Measurements from ENCODE around the gene CDK12. TPM values are rescaled to one million over a fixed set of nuclear protein-coding genes. Genes with fewer than 3 reads are reported as not detected.

CDK12 gene
- total and polyA plus RNA-seq, 3 experiments from 2014 or later, result 5.6 to 91.8 (median 86.9) TPM

- Histone ChIP-seq H3K27me3 (ENCODE audit: insufficient read depth, low read length, poor library complexity, severe bottlenecking) (no peaks in the 10 kb centered on the region), H3K4me1 (ENCODE audit: insufficient read depth, low read length) (no peaks in the 10 kb centered on the region), H3K4me3 (ENCODE audit: low read length) (no peak overlapping the region), H3K9me3 (ENCODE audit: low read length) (no peaks in the 10 kb centered on the region), H3K36me3 (ENCODE audit: insufficient read depth, low read length) (peaks cover 30% of the 10 kb centered on the region), H3K27ac (ENCODE audit: low read depth, low read length) (no peak overlapping the region)
- H3K36me3 Mint-ChIP-seq, result peaks cover 8 to 81% (median 23%) of the 10 kb centered on the region in 3 donors
- POLR2A ChIA-PET, result no interaction called here
- H3K27ac Mint-ChIP-seq, result peak overlapping the region in 1 of 8 donors; percentile 78
- H3K4me1 Mint-ChIP-seq, result no peaks in the 10 kb centered on the region
- no peaks in the 10 kb centered on the region for H3K27me3 Mint-ChIP-seq
- DNase-seq, result no peak
- H3K4me3 Mint-ChIP-seq, result no peak overlapping the region
- CTCF ChIA-PET, result interaction anchor here (1.0 to 1.4 kb wide), 2 partner anchors 70 to 71 kb away, joined by 3 read pairs; no protein-coding TSS in a partner anchor
- H3K9me3 Mint-ChIP-seq, result no peaks in the 10 kb centered on the region
Observed at GRCh38 chr17:39551879-39552278, 90.6 kb downstream of the CDK12 start.

GRCh38 chr17:39553341-39553945, 92.2 kb downstream of the CDK12 start:
- no peak overlapping the region for H3K27ac ChIP-seq (ENCODE audit: low read depth, low read length)
- no peak overlapping the region for H3K4me3 Mint-ChIP-seq
- no peak overlapping the region for H3K4me3 ChIP-seq (ENCODE audit: low read length)
- no peaks in the 10 kb centered on the region for H3K9me3 ChIP-seq (ENCODE audit: low read length)
- no peaks in the 10 kb centered on the region for H3K4me1 ChIP-seq (ENCODE audit: insufficient read depth, low read length)
- no peaks in the 10 kb centered on the region for H3K4me1 Mint-ChIP-seq
- no peak for DNase-seq
- H3K27ac Mint-ChIP-seq, result peak overlapping the region in 6 of 8 donors; percentile 18 to 78 (median 44)
- H3K36me3 ChIP-seq (ENCODE audit: insufficient read depth, low read length), result peaks cover 25% of the 10 kb centered on the region
- peaks cover 8 to 84% (median 25%) of the 10 kb centered on the region in 3 donors for H3K36me3 Mint-ChIP-seq
- no peaks in the 10 kb centered on the region for H3K27me3 Mint-ChIP-seq
- POLR2A ChIA-PET, result no interaction called here
- no peaks in the 10 kb centered on the region for H3K27me3 ChIP-seq (ENCODE audit: insufficient read depth, low read length, poor library complexity, severe bottlenecking)
- H3K9me3 Mint-ChIP-seq, result no peaks in the 10 kb centered on the region
- CTCF ChIA-PET, result interaction anchor here (0.8 to 1.0 kb wide), 2 partner anchors 27 to 68 kb away, joined by 3 to 5 read pairs; no protein-coding TSS in a partner anchor

DNA sequence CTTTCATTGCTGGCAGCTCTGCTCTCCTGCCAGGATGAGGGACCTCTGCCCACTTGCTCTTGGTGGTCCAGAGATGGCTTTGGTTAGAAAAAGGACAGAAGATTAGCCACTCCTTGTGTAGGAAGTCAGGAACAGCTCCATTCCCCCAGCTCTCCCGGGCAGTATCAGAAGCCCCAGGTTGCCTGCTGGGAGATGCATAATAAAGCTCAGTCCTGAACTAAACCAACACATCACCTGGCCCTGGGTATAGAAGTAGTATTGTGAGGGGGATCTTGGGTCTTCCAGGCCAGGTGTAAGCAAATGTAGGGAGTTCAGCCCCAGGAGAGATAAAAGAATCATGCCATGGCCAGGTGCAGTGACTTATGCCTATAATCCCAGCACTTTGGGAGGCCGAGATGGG, 94.1 kb downstream of the CDK12 start:
- Mint-ChIP-seq H3K4me3 (no peak overlapping the region), H3K36me3 (peaks cover 4 to 85% (median 27%) of the 10 kb centered on the region in 3 donors), H3K4me1 (no peaks in the 10 kb centered on the region), H3K27me3 (no peaks in the 10 kb centered on the region), H3K9me3 (no peaks in the 10 kb centered on the region), H3K27ac (no peak overlapping the region)
- Histone ChIP-seq H3K4me3 (ENCODE audit: low read length) (no peak overlapping the region), H3K36me3 (ENCODE audit: insufficient read depth, low read length) (peaks cover 24% of the 10 kb centered on the region), H3K27me3 (ENCODE audit: insufficient read depth, low read length, poor library complexity, severe bottlenecking) (no peaks in the 10 kb centered on the region), H3K9me3 (ENCODE audit: low read length) (no peaks in the 10 kb centered on the region), H3K27ac (ENCODE audit: low read depth, low read length) (no peak overlapping the region), H3K4me1 (ENCODE audit: insufficient read depth, low read length) (no peaks in the 10 kb centered on the region)
- POLR2A ChIA-PET, result no interaction called here
- CTCF ChIA-PET, result interaction anchor here (0.6 kb wide), 1 partner anchor 463 kb away, joined by 3 read pairs; no protein-coding TSS in a partner anchor
- no peak for DNase-seq

DNA sequence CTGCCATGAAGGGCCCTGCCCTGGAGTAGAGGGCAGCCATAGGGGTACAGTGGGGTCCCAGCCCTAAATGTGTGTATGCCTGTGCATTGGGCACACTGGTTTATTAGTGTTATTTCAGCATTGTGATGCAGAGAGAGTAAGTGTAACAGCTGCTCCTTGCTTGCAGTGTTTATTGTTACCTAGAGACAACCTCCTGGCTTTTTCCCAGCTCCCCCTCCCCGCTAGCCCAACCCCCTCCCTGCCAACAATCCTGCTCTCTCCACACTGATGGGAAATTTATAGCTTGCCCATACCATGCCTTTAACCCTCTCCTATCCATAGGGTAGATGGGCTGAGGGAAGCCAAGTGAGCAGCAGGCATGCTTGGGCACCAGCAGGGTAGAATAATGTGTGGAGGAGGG, 95.1 kb downstream of the CDK12 start:
- Histone ChIP-seq H3K4me3 (ENCODE audit: low read length) (no peak overlapping the region), H3K27me3 (ENCODE audit: insufficient read depth, low read length, poor library complexity, severe bottlenecking) (no peaks in the 10 kb centered on the region), H3K36me3 (ENCODE audit: insufficient read depth, low read length) (peaks cover 14% of the 10 kb centered on the region), H3K9me3 (ENCODE audit: low read length) (no peaks in the 10 kb centered on the region), H3K4me1 (ENCODE audit: insufficient read depth, low read length) (no peaks in the 10 kb centered on the region), H3K27ac (ENCODE audit: low read depth, low read length) (no peak overlapping the region)
- ChIA-PET CTCF (interaction anchor here (1.3 kb wide), 1 partner anchor 8 kb away, joined by 5 read pairs; no protein-coding TSS in a partner anchor), POLR2A (no interaction called here)
- H3K27ac Mint-ChIP-seq, result peak overlapping the region in 1 of 8 donors; percentile 4
- H3K27me3 Mint-ChIP-seq, result no peaks in the 10 kb centered on the region
- H3K4me3 Mint-ChIP-seq, result no peak overlapping the region
- H3K9me3 Mint-ChIP-seq, result no peaks in the 10 kb centered on the region
- no peaks in the 10 kb centered on the region for H3K4me1 Mint-ChIP-seq
- peaks cover 0 to 84% (median 27%) of the 10 kb centered on the region in 3 donors for H3K36me3 Mint-ChIP-seq
- DNase-seq, result no peak

GRCh38 chr17:39562395-39562794, 101.1 kb downstream of the CDK12 start:
- DNase-seq, result no peak
- peaks cover 14% of the 10 kb centered on the region for H3K36me3 ChIP-seq (ENCODE audit: insufficient read depth, low read length)
- H3K9me3 ChIP-seq (ENCODE audit: low read length), result no peaks in the 10 kb centered on the region
- no peaks in the 10 kb centered on the region for H3K9me3 Mint-ChIP-seq
- no peaks in the 10 kb centered on the region for H3K27me3 ChIP-seq (ENCODE audit: insufficient read depth, low read length, poor library complexity, severe bottlenecking)
- no peak overlapping the region for H3K27ac ChIP-seq (ENCODE audit: low read depth, low read length)
- no peak overlapping the region for H3K4me3 ChIP-seq (ENCODE audit: low read length)
- no peaks in the 10 kb centered on the region for H3K4me1 ChIP-seq (ENCODE audit: insufficient read depth, low read length)
- H3K27ac Mint-ChIP-seq, result no peak overlapping the region
- peaks cover 0 to 2% of the 10 kb centered on the region in 2 donors for H3K27me3 Mint-ChIP-seq
- no peaks in the 10 kb centered on the region for H3K4me1 Mint-ChIP-seq
- no peak overlapping the region for H3K4me3 Mint-ChIP-seq
- ChIA-PET POLR2A (interaction anchor here (0.7 kb wide), 1 partner anchor 15 kb away, joined by 9 read pairs; no protein-coding TSS in a partner anchor), CTCF (no interaction called here)
- peaks cover 23 to 78% (median 23%) of the 10 kb centered on the region in 3 donors for H3K36me3 Mint-ChIP-seq

DNA sequence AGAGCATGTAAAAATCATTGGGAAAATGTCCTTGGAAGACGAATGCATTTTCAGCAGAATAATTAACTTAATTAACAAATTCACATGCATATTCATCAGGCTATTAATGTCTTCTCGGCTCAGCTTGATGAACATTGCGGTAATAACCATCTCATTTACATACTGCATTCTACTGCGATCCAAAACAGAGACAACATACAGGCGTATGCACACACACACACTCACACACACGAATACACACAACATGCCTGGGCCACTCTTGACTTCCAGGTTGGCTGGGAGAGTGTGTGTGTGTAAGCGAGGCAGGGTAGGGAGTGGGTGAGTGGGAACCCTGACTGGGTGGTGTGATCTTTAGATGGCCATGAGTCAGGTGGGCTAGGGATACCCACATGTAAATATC, 101.7 kb downstream of the CDK12 start:
- ChIA-PET CTCF (no interaction called here), POLR2A (no interaction called here)
- no peaks in the 10 kb centered on the region for H3K27me3 ChIP-seq (ENCODE audit: insufficient read depth, low read length, poor library complexity, severe bottlenecking)
- no peak overlapping the region for H3K4me3 ChIP-seq (ENCODE audit: low read length)
- Mint-ChIP-seq H3K9me3 (no peaks in the 10 kb centered on the region), H3K27ac (no peak overlapping the region), H3K4me3 (no peak overlapping the region), H3K4me1 (no peaks in the 10 kb centered on the region), H3K36me3 (peaks cover 23 to 78% (median 29%) of the 10 kb centered on the region in 3 donors), H3K27me3 (peaks cover 0 to 2% of the 10 kb centered on the region in 2 donors)
- DNase-seq, result no peak
- H3K4me1 ChIP-seq (ENCODE audit: insufficient read depth, low read length), result no peaks in the 10 kb centered on the region
- no peaks in the 10 kb centered on the region for H3K9me3 ChIP-seq (ENCODE audit: low read length)
- H3K27ac ChIP-seq (ENCODE audit: low read depth, low read length), result no peak overlapping the region
- peaks cover 14% of the 10 kb centered on the region for H3K36me3 ChIP-seq (ENCODE audit: insufficient read depth, low read length)

- Histone ChIP-seq H3K27me3 (ENCODE audit: insufficient read depth, low read length, poor library complexity, severe bottlenecking) (no peaks in the 10 kb centered on the region), H3K36me3 (ENCODE audit: insufficient read depth, low read length) (peaks cover 16% of the 10 kb centered on the region), H3K4me3 (ENCODE audit: low read length) (no peak overlapping the region), H3K4me1 (ENCODE audit: insufficient read depth, low read length) (no peaks in the 10 kb centered on the region), H3K27ac (ENCODE audit: low read depth, low read length) (no peak overlapping the region), H3K9me3 (ENCODE audit: low read length) (no peaks in the 10 kb centered on the region)
- CTCF ChIA-PET, result no interaction called here
- Mint-ChIP-seq H3K27ac (no peak overlapping the region), H3K9me3 (no peaks in the 10 kb centered on the region), H3K4me1 (no peaks in the 10 kb centered on the region), H3K27me3 (peaks cover 0 to 2% of the 10 kb centered on the region in 2 donors), H3K4me3 (no peak overlapping the region), H3K36me3 (peaks cover 28 to 79% (median 34%) of the 10 kb centered on the region in 3 donors)
- POLR2A ChIA-PET, result no interaction called here
- no peak for DNase-seq
Observed at GRCh38 chr17:39563476-39563875, 102.2 kb downstream of the CDK12 start.

- ChIA-PET POLR2A (no interaction called here), CTCF (interaction anchor here (3.5 kb wide), 1 partner anchor 16 kb away, joined by 9 read pairs; no protein-coding TSS in a partner anchor)
- Histone ChIP-seq H3K4me1 (ENCODE audit: insufficient read depth, low read length) (no peaks in the 10 kb centered on the region), H3K36me3 (ENCODE audit: insufficient read depth, low read length) (peaks cover 17% of the 10 kb centered on the region), H3K27me3 (ENCODE audit: insufficient read depth, low read length, poor library complexity, severe bottlenecking) (no peaks in the 10 kb centered on the region), H3K4me3 (ENCODE audit: low read length) (no peak overlapping the region), H3K9me3 (ENCODE audit: low read length) (no peaks in the 10 kb centered on the region), H3K27ac (ENCODE audit: low read depth, low read length) (no peak overlapping the region)
- DNase-seq, result no peak
- H3K27ac Mint-ChIP-seq, result no peak overlapping the region
- H3K36me3 Mint-ChIP-seq, result peaks cover 32 to 82% (median 39%) of the 10 kb centered on the region in 3 donors
- H3K27me3 Mint-ChIP-seq, result peaks cover 0 to 5% of the 10 kb centered on the region in 2 donors
- H3K9me3 Mint-ChIP-seq, result no peaks in the 10 kb centered on the region
- H3K4me1 Mint-ChIP-seq, result no peaks in the 10 kb centered on the region
- H3K4me3 Mint-ChIP-seq, result no peak overlapping the region
Observed at GRCh38 chr17:39564211-39564848, 103.0 kb downstream of the CDK12 start.
